Prostate gland (tissue), 2 donors: ENCODE data around the gene GGT6. TPM values are rescaled to one million over a fixed set of nuclear protein-coding genes. Genes with fewer than 3 reads are reported as not detected.

ENCODE experiments used
- DNase-seq: peaks from one replicate; pipeline ENCODE4 v3.0.0-alpha.2; 2019; ENCODE audit warnings: low spot score
- H3K27ac ChIP-seq, 2 donors: fragments of 200-600 bp; sonication (generic); 2 replicates each; pipeline ENCODE4 v1.5.1; 2017 to 2019
- H3K27me3 ChIP-seq: fragments of 200-600 bp; sonication (generic); replicated peaks from 2 replicates; pipeline ENCODE4 v1.5.1; 2019; ENCODE audit not compliant: insufficient read depth
- H3K36me3 ChIP-seq, 2 donors: fragments of 200-600 bp; sonication (generic); 1 replicate in 1 of 2; 2 replicates in 1 of 2; pipeline versions ENCODE4 v1.5.1 to v1.8.1; 2017 to 2019
- H3K4me1 ChIP-seq: fragments of 200-600 bp; sonication (generic); replicated peaks from 2 replicates; pipeline ENCODE4 v1.5.1; 2019
- H3K4me3 ChIP-seq, 2 donors: fragments of 200-600 bp; sonication (generic); 2 replicates each; pipeline ENCODE4 v1.5.1; 2017 to 2019
- H3K9me3 ChIP-seq: fragments of 200-600 bp; sonication (generic); 2 replicates; pipeline ENCODE4 v1.5.1; 2017
- POLR2A ChIP-seq: fragments of 450-650 bp; IDR thresholded peaks from one replicate; pipeline ENCODE4 v1.6.1; 2016; ENCODE audit warnings: antibody characterized with exemption, mild to moderate bottlenecking
- POLR2AphosphoS5 ChIP-seq: sonication (generic); formaldehyde crosslinking; IDR thresholded peaks from one replicate; pipeline ENCODE4 v1.6.1; 2017; ENCODE audit warnings: antibody characterized with exemption
- WGBS: methylation state at CpG from one replicate; pipeline ENCODE4 v1.1.5; 2018; 5-methylcytosine and 5-hydroxymethylcytosine counted together
- intact Hi-C: fragments of 100-400 bp; cut with DNase I; formaldehyde crosslinking; loops from one replicate; pipeline ENCODE4 v1.14.2; 2022
- total RNA-seq, 2 donors: library from RNA; depleted of rRNA; stranded (reverse); fragments of >200 nt; gene quantifications; one replicate each; pipeline ENCODE4 v1.1.0, GENCODE V29; 2016
- TF ChIP-seq, protein P1 (sequence below), 4 experiments: fragments of 200-600 bp in 2 of 4; fragments of 450-650 bp in 2 of 4; sonication (generic) in 2 of 4; IDR thresholded peaks; 1 replicate in 3 of 4; 2 replicates in 1 of 4; pipeline ENCODE4 v1.5.1; 2016 to 2019; ENCODE audit warnings: antibody characterized with exemption in 4 of 4, mild to moderate bottlenecking in 2 of 4, moderate library complexity in 2 of 4

Gene GGT6
- total RNA-seq, 2 donors from 2014 or later, result 23.5 to 35.6 TPM

DNA sequence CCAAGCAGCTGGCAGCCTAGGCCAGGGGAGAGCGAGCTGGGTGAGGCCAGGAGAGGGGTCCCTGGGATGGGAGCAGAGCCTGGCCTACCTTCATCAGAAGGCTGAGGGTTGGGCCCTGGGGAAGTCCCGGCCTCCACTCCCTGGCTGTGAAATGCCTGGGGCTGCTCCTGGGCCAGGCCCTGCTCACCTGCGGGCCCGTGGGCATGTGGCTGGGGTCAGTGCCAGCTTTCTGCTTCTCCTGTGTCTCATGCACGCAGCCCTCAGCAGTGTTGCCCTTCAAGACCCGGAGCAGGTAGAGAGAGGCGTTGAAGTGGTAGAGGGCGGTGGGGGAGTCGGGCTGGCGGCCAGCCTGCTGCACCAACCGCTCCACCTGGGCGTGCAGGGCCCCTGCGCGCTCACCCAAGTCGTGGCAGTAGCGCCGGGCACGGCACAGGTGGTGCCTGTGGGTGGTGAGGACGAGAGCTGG is 17.6 kb downstream of the GGT6 start:
- Histone ChIP-seq H3K36me3 (peaks cover 0 to 17% of the 10 kb centered on the region in 2 donors), H3K27me3 (no peaks in the 10 kb centered on the region), H3K27ac (no peak overlapping the region), H3K4me3 (no peak overlapping the region), H3K4me1 (no peaks in the 10 kb centered on the region), H3K9me3 (no peaks in the 10 kb centered on the region)
- TF ChIP-seq, protein P1, sequence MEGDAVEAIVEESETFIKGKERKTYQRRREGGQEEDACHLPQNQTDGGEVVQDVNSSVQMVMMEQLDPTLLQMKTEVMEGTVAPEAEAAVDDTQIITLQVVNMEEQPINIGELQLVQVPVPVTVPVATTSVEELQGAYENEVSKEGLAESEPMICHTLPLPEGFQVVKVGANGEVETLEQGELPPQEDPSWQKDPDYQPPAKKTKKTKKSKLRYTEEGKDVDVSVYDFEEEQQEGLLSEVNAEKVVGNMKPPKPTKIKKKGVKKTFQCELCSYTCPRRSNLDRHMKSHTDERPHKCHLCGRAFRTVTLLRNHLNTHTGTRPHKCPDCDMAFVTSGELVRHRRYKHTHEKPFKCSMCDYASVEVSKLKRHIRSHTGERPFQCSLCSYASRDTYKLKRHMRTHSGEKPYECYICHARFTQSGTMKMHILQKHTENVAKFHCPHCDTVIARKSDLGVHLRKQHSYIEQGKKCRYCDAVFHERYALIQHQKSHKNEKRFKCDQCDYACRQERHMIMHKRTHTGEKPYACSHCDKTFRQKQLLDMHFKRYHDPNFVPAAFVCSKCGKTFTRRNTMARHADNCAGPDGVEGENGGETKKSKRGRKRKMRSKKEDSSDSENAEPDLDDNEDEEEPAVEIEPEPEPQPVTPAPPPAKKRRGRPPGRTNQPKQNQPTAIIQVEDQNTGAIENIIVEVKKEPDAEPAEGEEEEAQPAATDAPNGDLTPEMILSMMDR (IDR thresholded peaks at IDR 0.05), result no peak
- no peak for TF ChIP-seq POLR2A
- TF ChIP-seq POLR2AphosphoS5, result no peak
- DNase-seq, result no peak
- 89% methylated on average over 19 of the region's 19 CpGs for WGBS
- intact Hi-C loops, result no loop called here

DNA sequence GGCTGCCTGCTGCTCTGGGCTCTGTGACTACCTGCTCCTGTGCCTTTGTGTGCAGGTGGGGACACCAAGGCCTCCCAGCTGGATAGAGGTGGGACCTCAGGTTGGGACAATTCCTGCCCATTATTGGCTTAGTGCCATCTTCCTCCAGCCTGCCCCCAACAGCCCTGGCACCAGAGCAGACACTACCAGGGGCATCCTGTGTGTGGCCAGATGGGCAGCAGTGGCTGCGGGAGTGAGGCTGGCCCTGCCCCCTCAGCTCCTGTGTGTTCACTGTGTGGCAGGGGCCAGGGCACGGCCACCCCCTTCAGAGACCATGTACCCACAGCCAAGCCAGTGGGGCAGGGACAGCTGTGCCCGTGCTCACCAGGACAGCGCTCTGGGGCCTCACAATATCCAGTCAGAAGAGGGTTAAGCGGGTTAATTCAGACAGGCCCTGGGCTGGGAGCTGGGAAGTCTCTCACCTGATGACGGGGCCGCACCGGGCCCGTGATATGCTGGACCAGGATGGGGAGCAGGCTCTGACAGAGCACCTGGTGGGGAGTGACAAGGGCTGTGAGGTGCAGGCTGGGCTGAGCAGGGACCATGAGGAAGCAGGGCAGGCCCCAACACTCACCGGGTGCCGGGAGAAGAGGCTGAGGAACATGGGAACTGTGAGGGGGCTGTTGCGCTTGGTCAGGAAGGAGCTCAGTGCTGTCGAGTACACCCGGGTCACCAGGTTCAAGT is 18.2 kb downstream of the GGT6 start:
- 96% methylated on average over 14 of the region's 14 CpGs for WGBS
- no peak overlapping the region for H3K4me3 ChIP-seq
- TF ChIP-seq POLR2AphosphoS5 (no peak), POLR2A (no peak)
- TF ChIP-seq, protein P1 (IDR thresholded peaks at IDR 0.05), result no peak
- H3K36me3 ChIP-seq, result peaks cover 0 to 14% of the 10 kb centered on the region in 2 donors
- H3K27me3 ChIP-seq, result no peaks in the 10 kb centered on the region
- DNase-seq, result no peak
- H3K27ac ChIP-seq, result no peak overlapping the region
- H3K4me1 ChIP-seq, result no peaks in the 10 kb centered on the region
- no peaks in the 10 kb centered on the region for H3K9me3 ChIP-seq
- intact Hi-C loops, result no loop called here

DNA sequence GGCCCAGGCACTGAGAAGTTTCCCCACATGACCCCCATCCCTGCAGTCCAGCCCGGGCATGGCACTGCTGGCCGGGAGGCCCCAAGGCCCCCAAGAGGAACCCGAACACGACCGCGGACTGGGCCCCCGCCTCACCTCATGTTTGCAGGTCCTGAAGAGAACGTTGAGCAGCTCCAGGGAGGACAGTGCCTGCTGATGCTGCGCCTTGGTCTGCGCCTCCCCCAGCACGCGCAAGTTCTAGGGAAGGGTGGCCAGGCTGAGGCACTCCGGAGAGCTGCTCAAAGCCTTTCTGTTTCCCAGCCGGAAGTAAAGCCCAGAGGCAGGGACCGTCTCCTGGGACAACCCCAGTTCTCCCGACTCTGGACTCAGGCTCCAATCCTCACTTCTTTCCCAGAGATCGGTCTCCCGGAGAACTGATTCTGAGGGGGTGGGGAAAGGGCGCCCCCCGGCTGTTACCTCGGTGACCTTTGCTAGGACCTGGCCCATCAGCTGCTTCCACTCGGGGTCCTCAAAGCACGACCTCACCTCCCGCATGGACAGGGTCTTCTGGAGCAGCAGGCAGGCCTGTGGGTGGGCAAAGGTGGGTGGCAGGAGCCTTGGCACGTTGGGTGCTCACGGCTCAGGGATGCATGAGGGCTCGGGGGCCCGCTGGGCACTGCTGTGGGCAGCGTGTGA is 18.9 kb downstream of the GGT6 start:
- intact Hi-C loops, result no loop called here

DNA sequence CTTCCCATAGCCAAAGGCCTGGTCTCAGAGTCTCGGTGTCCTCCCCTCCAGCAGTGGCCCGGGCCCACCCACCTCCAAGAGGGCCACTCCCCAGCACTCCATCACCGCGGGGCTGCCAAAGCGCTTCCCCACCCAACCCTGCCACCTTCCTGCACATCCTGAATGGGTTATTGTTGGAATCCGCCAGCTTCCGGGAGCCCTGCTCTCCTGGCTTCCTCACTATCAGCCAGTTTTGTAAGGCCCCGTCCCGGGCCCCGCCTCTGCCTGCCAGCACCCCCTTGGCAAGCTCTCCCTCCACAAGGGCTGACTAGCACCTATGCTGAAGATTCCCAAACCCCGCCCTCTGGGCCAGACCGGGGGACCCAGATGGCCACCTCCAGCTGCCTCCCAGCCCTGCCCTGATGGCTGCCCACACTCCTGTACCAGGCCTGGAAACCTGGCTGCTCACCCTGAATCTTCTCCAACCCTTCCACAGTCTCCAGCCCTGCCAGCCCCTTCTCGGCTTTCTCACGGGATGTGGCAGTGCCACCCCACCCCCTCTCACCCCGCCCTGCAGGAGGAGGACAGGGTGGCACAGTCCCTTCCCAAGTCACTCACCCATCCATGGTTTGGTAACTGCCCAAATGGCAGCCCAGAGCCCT is 19.6 kb downstream of the GGT6 start:
- Histone ChIP-seq H3K9me3 (no peaks in the 10 kb centered on the region), H3K27ac (no peak overlapping the region), H3K4me1 (no peaks in the 10 kb centered on the region), H3K27me3 (no peaks in the 10 kb centered on the region), H3K4me3 (no peak overlapping the region), H3K36me3 (peaks cover 0 to 14% of the 10 kb centered on the region in 2 donors)
- no peak for TF ChIP-seq POLR2AphosphoS5
- TF ChIP-seq POLR2A, result no peak
- TF ChIP-seq, protein P1 (IDR thresholded peaks at IDR 0.05), result no peak
- 76% methylated on average over 15 of the region's 15 CpGs for WGBS
- intact Hi-C loops, result no loop called here
- no peak for DNase-seq

More for the DNA sequence above, 18.9 kb downstream of the GGT6 start:
- WGBS, result 79% methylated on average over 26 of the region's 29 CpGs
- Histone ChIP-seq H3K27ac (no peak overlapping the region), H3K27me3 (no peaks in the 10 kb centered on the region), H3K4me1 (no peaks in the 10 kb centered on the region), H3K4me3 (no peak overlapping the region), H3K36me3 (peaks cover 0 to 14% of the 10 kb centered on the region in 2 donors), H3K9me3 (no peaks in the 10 kb centered on the region)
- DNase-seq, result no peak
- TF ChIP-seq POLR2A (no peak), POLR2AphosphoS5 (no peak)
- TF ChIP-seq, protein P1 (IDR thresholded peaks at IDR 0.05), result no peak
